ENCODE measurements around the gene CBS.
"Not testable (repeated sequence)": the region's sequence is repeated elsewhere in the genome, so short reads cannot be mapped to it uniquely, and the experiment has no call there.

CBS gene

GRCh38 chr21:43066690-43067089, 8.9 kb downstream of the CBS start:
- not testable (repeated sequence) for DNase-seq

DNA sequence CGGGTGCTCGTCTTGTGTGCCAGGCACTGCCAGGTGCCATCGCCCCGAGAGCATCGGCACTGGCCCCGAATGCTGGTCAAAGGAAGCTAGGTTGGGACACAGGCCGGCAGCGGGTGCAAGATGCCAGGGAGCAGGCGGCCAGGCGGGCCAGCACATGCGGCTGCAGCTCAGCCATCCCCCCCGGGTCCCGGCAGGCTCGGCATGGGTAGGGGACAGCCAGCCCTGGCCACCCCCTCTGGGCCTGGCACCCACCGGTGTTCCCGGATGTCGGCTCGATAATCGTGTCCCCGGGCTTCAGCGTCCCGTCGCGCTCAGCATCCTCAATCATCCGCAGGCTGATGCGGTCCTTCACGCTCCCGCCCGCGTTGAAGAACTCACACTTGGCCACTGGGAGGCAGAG, 9.6 kb downstream of the CBS start:
- not testable (repeated sequence) for DNase-seq

DNA sequence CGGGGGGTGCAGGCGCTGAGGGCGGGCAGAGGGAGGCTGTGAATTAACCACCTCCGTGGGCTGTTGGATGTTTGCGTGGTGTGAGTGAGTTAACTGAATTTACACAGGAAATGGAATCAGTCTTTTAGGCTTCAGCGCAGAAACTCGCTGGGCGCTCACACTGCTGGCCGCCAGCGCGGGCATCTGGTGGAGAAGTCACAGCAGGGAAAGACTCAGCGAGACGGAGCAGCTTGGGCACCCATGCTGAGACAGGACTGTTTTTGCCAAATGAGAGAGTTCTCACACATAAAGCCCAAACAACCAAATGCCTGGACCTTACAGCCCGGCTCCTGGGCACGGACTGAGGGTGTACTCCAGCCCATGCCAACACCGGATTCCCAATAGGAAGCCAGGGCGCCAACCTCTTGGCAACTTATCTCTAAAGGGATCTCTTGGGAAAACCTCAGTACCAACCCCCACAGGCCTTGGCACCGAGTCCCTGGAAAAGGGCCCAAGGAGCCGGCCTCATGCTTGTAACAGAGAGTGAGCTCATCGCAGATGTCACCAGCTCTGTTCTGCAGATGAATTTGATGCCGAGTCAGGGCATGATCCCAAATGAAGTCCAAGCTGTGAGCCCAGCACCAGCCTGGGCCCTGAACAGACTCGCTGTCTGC, 11.2 kb downstream of the CBS start:
- not testable (repeated sequence) for DNase-seq

- DNase-seq, result not testable (repeated sequence)
Observed at GRCh38 chr21:43062955-43063664, 12.5 kb downstream of the CBS start.

GRCh38 chr21:43053112-43053511, 22.5 kb downstream of the CBS start:
- DNase-seq, result not testable (repeated sequence)

DNA sequence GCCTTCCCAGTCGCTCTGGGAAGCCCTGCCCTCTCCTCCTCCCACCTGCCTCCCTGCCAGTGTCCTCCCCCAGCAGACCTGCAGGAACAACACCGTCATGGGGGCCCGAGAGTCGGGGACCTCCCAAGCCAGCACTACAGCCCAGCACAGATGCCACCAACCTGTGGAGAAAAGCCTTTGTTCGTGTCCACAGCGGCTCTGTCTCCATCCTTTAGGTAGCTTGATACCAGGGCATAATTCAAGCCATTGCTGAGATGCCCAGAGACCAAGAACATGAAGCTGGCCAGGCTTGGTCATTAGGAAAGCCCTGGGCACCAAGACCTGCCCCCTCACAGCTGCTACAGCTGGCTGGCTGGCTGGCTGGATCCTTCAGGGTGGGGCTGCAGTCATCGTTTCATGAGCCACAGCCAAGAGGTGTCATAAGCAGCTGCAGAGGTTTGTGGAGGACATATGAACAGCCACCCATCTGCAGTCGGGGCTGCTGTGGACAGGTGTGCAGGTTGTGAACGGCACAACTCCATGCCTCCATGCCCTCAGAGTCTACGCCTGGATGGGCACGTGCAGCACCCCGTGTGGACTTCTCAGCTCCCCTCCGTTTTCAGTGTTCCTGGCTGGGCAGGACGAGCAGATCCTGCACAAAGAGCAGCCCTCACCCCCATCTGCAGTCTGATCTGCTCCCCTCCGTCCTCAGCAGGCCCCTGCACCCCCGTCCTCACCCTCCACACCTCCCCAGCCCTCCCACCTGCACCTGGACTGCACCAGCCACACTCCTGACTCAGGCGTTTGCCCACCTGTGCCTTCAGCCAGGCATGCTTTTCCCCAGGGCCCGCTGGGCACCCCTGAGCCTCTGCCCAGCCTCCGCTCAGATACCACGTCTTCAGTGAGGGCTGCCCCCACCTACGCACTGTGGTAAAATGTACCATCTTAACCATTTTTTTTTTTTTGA, 29.5 kb downstream of the CBS start:
- DNase-seq, result not testable (repeated sequence)

- DNase-seq, result not testable (repeated sequence)
Observed at GRCh38 chr21:43045165-43045875, 30.3 kb downstream of the CBS start.

DNA sequence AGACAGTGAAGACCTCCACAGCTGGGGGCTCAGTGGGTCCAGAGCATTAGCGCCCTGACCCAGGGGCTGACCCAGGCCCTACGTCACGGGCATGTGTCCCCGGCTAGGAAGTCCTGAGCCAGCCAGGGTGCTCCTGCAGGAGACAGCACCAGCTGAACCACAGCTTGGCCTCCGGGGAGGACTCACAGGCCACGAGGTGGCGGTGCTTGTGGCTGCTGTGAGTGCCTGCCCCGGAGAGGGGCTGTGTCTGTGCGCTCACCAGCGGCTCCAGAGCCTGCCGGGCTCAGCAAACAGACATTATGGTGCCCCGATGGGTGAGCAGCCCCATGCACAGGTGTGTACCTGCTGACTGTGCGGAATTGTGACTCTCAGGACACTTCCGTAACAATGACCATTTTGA, 31.1 kb downstream of the CBS start:
- not testable (repeated sequence) for DNase-seq

DNA sequence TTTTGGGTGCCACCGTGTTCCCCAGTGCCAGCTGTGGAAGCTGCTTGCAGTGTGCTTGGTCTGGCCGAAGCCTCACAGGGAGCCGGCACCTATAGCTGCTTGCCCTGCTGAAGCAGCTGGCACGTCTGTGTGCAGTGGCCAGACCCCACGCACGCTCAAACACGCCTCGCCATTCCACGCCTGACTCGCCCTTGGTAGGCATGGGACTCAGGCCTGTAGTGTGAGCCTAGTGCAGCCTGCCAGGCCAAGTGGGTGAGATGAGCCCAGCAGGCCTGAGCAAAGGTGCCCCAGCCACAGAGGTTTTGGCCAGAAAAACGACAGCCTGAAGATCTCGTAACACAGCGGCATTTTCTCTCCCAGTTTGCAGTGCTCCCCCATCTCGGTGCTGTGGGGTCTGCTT, 32.3 kb downstream of the CBS start:
- DNase-seq, result not testable (repeated sequence)

- not testable (repeated sequence) for DNase-seq
Observed at GRCh38 chr21:43042169-43042568, 33.5 kb downstream of the CBS start.

- not testable (repeated sequence) for DNase-seq
Observed at GRCh38 chr21:43038659-43039044, 37.0 kb downstream of the CBS start.

DNA sequence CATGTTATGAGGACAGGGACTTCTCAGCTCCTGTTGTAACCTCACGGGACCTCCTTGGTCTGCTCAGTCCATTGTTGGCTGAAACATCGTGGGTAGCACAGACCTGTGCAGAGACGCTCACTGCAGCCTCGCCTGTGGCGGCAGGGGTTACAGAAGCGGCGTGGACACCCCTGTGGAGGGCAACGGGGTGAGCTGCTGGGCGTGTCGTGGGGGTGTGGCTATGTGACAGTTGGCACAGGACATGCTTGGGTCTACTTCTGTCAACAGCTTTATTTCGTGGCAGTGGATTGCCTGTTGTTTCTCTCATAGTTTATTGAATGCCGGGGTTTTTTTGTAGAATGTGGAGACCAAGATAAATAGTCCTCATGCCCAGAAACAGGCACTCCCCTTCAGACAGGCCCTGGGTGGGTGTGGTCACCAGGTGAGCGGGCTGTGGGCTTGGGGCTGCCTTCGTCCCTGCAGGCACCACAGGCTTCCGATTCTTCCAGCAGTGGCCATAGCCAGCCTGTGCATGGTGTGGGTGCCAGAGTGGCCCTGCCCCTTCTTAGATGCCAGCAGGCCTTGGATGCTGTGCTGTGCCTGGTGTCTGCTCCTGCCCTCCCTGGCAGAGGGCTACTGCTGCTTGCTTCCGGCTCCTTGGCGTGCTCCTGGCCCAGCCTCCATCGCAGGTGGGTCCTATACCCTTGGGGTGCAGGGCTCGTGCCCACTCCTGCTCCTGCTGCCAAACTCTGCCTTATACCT, 37.5 kb downstream of the CBS start:
- not testable (repeated sequence) for DNase-seq

- not testable (repeated sequence) for DNase-seq
Observed at GRCh38 chr21:43036889-43037288, 38.7 kb downstream of the CBS start.

DNA sequence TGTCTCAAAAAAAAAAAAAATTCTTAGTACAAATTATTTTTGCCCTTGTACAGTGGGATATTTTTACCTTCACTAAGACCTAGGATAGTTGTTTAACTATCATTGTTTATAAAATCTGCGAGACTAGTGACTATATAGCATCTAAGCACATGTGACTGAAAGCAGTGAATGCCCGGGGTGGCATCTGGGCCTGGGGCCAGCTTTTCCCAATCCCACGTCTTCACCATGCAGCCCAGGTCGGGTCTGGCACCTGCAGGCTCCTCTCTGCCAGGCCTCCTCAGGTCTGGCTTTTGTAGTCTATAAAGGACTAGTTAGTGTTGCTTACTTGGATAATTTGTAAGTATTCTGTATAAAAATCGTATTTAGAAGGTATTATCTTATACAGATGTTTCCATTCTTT, 40.8 kb downstream of the CBS start:
- no peak for DNase-seq

DNA sequence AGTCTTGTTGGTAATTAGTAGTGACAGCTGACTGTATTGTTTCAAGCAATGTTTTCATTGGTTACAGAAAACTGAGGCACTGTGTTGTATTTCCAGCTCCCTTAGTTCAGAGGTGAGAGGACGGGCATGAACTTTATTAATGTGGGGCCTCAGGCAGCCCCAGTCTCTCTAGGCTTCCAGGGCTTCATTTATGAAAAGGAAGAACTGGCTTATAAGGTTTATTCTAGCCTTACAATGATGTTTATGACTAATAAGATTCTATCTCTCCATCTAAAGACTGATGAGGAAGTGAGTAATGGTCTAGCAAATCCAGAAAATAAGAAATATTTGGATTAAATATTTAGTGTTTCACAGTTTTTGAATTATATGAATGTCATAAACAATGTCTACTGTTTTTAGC, 41.5 kb downstream of the CBS start:
- no peak for DNase-seq

- DNase-seq, result no peak
Observed at GRCh38 chr21:43031121-43031619, 44.5 kb downstream of the CBS start.

GRCh38 chr21:43029785-43030184, 45.9 kb downstream of the CBS start:
- no peak for DNase-seq

- DNase-seq, result no peak
Observed at GRCh38 chr21:43027846-43028731, 47.5 kb downstream of the CBS start.

DNA sequence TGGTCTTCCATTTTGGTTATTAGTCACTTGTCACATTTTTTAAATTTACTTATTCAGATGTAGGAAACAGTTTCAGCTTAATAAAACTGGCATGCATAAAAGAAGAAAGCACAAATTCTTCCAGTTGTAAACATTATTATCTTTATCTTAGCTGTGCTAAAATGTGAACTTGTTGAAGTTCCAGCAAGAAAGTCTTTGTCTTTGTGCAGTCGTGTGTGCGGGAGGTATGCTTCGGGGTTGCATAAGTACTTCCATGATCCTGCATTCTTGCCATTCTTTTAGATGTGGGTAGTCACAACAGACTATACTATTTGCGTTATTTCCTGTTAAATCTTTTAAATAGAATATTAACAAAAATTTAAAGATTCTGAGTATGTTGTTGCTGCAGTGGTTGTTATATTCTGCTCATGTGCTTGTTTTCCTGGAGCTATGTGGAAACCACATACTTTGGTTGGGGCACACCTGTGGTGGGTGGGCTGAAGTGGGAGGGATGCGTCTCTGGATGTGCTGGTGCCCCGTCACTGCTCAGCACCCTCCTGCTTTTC, 49.9 kb downstream of the CBS start:
- DNase-seq, result no peak

DNA sequence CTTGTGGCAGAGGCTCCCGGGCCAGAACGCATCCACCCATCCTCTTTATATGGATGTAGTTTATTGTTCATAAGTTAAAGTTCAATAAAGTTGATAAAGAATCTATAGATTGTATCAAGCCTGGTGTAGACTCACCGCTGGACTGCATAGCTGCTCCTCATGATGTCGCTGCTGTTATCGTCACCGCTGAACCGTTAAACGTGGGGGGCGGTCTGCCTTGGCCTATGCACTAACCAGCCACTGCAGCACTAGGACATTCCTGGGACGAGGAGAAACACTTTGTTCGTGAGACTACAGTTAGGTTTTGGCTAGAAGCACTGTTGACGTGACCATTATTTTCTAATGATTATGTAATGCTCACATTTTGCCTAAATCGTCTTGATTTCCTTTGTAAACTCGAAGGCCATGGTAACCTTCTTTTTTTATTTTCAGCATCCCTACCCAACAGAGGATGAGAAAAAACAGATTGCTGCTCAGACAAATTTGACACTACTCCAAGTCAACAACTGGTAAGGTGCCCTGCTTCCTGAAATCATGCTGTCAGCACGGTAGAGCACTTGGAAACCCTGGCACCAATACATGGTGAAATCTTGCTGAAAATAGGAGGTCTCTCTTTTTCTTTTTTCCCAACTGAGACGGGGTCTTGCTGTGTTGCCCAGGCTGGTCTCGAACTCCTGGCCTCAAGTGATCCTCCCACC, 51.0 kb downstream of the CBS start:
- DNase-seq, result no peak
